Fibroblast of villous mesenchyme (primary cell): ENCODE data around the gene POLR1B. TPM values are rescaled to one million over a fixed set of nuclear protein-coding genes. Genes with fewer than 3 reads are reported as not detected.

Source experiments
- DNase-seq: peaks from one replicate; pipeline ENCODE4 v3.0.0-alpha.2; 2010; ENCODE audit warnings: low read depth
- H3K4me3 ChIP-seq: 2 replicates; pipeline ENCODE4 v1.5.1; 2011; ENCODE audit warnings: low read depth, mild to moderate bottlenecking, low read length
- small RNA-seq: library from RNA; depleted of rRNA; stranded (forward); fragments of <200 nt; gene quantifications from one replicate; pipeline ENCODE3, GENCODE V24; 2012
- total RNA-seq: library from RNA; depleted of rRNA; stranded (reverse); fragments of >200 nt; gene quantifications from 2 replicates; pipeline ENCODE4 v1.2.3, GENCODE V29; 2012
- TF ChIP-seq, protein P1 (sequence below): IDR thresholded peaks from 2 replicates; pipeline ENCODE4 v1.5.1; 2012; ENCODE audit warnings: low read depth, mild to moderate bottlenecking, low read length; ENCODE audit not compliant: insufficient read depth

Gene POLR1B
- total RNA-seq, 1 donor = 16.0 TPM

DNA sequence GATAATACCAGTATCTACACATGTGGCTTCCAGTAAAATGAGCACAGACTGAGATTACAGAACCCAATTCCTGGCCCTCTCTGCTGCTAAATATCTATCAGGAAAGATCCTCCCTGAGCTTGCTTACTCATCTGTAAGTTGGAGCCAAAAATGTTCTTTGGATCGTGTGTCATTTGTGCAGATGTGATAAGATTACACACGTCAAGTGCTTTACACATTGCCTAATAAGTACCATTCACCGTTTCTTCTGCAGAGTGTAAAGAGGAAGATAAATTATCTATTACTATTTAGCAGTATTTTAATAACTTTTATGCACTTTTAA lies 80.2 kb downstream of the POLR1B start:
- TF ChIP-seq, protein P1, sequence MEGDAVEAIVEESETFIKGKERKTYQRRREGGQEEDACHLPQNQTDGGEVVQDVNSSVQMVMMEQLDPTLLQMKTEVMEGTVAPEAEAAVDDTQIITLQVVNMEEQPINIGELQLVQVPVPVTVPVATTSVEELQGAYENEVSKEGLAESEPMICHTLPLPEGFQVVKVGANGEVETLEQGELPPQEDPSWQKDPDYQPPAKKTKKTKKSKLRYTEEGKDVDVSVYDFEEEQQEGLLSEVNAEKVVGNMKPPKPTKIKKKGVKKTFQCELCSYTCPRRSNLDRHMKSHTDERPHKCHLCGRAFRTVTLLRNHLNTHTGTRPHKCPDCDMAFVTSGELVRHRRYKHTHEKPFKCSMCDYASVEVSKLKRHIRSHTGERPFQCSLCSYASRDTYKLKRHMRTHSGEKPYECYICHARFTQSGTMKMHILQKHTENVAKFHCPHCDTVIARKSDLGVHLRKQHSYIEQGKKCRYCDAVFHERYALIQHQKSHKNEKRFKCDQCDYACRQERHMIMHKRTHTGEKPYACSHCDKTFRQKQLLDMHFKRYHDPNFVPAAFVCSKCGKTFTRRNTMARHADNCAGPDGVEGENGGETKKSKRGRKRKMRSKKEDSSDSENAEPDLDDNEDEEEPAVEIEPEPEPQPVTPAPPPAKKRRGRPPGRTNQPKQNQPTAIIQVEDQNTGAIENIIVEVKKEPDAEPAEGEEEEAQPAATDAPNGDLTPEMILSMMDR = no peak
- H3K4me3 ChIP-seq = no peak overlapping the region

DNA sequence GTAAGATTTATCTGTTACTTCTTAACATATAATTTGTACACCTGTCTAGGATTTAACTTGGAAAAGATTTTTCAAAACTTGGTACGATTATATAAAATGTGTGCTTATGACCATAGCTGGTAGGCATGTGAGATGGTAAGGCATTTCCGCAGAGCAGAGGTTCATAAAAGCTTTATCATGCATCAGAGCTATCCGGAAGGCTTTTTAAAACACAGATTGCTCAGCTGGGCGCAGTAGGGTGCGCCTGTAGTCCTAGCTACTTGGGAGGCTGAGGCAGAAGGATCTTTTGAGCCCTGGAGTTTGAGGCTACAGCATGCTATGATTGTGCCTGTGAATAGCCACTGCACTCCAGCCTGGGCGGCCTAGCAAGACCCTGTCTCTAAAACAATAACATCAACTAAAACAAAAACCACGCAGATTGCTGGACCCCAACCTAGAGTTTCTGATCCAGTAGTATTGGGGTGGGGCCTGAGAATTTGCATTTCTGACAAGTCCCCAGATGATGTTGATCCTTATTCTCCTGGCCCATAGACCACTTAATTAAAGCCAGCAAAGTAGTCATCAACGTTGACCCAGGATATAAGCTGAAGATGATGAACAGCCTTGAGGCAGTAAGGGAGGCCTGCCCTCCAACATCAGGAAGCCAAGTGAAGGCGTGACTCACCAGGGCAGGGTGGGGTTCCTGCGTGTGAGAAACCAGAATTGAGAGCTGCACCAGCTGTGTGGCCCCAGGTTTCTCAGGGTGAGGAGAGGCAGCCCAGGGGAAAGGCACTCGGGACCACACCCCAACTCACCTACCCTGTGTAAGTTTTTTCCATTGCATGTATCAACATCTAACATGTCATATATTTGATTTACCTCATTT lies 81.9 kb downstream of the POLR1B start:
- TF ChIP-seq, protein P1 = no peak
- no peak overlapping the region for H3K4me3 ChIP-seq
- DNase-seq = peak; percentile 91

More for the DNA sequence above, 80.2 kb downstream of the POLR1B start:
- peak; percentile 98 for DNase-seq

DNA sequence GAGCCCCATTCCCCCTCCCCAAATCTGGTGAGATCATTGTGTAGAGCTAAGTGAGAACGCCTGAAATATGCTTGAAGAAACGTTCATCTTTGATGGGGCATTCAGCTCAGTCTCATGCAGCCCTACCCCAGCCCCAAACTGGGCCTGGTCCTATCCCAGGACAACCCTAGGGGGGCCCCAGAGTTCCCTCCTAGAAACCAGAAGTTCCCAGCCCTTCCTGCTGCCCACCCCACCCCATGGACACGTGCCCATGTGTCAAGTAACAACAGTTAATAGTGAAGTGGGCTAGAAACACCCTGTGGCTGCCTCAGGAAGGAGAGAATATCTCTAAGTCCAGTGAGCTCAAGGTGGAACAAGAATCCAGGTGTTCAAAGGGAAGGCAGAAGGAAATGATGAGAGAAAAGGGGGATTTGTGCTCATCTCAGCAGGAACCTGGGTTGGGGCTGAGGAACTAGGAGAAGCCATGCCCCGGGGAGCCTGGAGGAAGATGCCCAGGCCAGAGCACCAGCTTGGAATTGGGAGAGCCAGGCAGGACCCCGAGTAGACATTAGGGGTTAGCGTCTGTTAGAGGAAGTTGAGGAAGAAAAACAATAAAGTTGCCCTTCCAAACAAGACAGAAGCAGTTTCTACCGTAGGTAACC lies 83.3 kb downstream of the POLR1B start:
- DNase-seq = no peak
- H3K4me3 ChIP-seq = no peak overlapping the region

DNA sequence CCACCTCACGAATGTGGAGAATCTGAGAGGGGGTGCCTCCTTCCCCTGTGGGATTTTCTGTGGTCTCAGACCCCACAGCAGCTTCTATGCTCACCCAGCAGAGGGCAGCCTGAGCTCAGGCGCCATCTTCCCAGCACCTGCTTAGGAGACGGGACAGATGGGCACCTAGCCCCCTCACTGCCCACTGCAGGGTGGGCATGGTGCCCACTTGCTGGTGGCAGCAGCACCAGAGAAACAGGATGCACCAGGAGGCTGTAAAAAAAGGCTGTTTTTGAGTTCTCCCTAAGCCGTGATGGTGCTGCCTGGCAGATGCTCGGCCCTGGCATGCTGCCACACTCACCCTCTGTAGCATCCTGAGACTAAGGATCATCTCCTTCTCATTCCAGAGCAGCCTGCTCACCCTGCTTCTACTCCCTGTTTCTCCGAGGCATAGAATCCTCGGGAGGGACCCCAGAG lies 84.4 kb downstream of the POLR1B start:
- H3K4me3 ChIP-seq = no peak overlapping the region
- TF ChIP-seq, protein P1 = peak; percentile 92
- peak; percentile 72 for DNase-seq

More for the DNA sequence above, 83.3 kb downstream of the POLR1B start:
- TF ChIP-seq, protein P1 = no peak

Small RNA genes lying within 50 kb of the gene (small RNA-seq; reads per million reads assigned to genes)
- gene RF00019 = not detected

Other genes starting within 250 kb of the POLR1B start
- gene RGPD8, start 108.8 kb upstream of the POLR1B start, total RNA-seq = 12.6 and 19.0 TPM in 2 replicates
- 43.5 and 63.9 TPM in 2 replicates for gene TTL, start 60.3 kb upstream of the POLR1B start, total RNA-seq
- 3.9 and 7.4 TPM in 2 replicates for gene CHCHD5, start 42.1 kb downstream of the POLR1B start, total RNA-seq
- 66.0 and 96.3 TPM in 2 replicates for gene SLC20A1, start 103.5 kb downstream of the POLR1B start, total RNA-seq
- not detected in 2 replicates for gene NT5DC4, start 178.6 kb downstream of the POLR1B start, total RNA-seq
- gene CKAP2L, start 222.1 kb downstream of the POLR1B start, total RNA-seq = 6.8 and 10.4 TPM in 2 replicates
- gene IL1A, start 242.0 kb downstream of the POLR1B start, total RNA-seq = 0.32 and 0.43 TPM in 2 replicates